ENCODE results near the gene SDCCAG8. TPM values are rescaled to one million over a fixed set of nuclear protein-coding genes. Genes with fewer than 3 reads are reported as not detected.

SDCCAG8 gene
- polyA plus RNA-seq, 1 donor, result 35.0 TPM

DNA sequence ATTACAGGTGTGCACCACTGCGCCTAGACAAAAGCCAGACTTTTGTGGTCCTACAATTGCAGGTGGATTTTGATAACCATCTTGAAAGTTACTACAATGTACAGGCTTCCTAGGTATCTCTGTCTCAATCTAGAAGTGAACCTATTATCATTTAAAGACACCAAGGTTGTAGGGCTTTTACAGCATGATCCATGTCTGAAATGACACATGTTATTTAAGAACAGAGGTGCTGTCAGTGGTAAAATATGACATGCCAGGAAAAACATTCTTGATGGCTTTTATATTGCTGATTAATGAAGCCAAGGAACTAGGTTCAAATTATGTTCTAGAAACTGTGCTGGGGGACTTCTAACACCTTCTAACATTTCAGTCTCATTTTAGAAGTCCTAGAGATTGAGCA lies 253.1 kb downstream of the SDCCAG8 start:
- Histone ChIP-seq H3K4me3 (ENCODE audit: low read length) (no peak overlapping the region), H3K36me3 (ENCODE audit: control insufficient read depth, insufficient read depth, low read length) (no peaks in the 10 kb centered on the region)
- no CpG with 5 or more reads among the region's 1 CpG for WGBS (ENCODE audit: insufficient coverage, low lambda C conversion rate)

DNA sequence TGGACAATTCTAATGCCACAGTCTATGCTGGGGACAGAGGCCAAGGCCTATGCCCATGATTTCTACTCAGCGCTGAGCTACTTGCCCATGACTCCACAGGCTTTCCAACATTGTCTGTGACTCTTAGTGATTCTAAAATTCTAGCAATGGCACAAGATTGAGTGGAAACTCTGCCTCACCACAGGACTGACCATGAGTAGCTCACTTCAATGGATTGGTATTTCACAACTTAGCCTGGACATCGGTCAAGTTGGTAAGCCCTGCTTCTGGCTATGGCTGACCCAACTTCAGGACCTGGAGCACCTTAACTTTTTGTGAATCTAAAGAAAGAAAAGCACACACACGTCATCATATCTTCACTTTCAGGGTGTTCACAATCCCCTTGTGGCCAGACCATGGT lies 255.1 kb downstream of the SDCCAG8 start:
- Histone ChIP-seq H3K4me1 (ENCODE audit: control insufficient read depth, insufficient read depth, low read length) (no peaks in the 10 kb centered on the region), H3K9me3 (ENCODE audit: control insufficient read depth, low read depth, low read length) (no peaks in the 10 kb centered on the region), H3K27me3 (ENCODE audit: control insufficient read depth, insufficient read depth, low read length) (no peaks in the 10 kb centered on the region), H3K27ac (ENCODE audit: low read length) (no peak overlapping the region), H3K36me3 (ENCODE audit: control insufficient read depth, insufficient read depth, low read length) (no peaks in the 10 kb centered on the region), H3K4me3 (ENCODE audit: low read length) (no peak overlapping the region)
- no CpG with 5 or more reads among the region's 3 CpGs for WGBS (ENCODE audit: insufficient coverage, low lambda C conversion rate)
- no peak for DNase-seq

More for the DNA sequence above, 253.1 kb downstream of the SDCCAG8 start:
- Histone ChIP-seq H3K9me3 (ENCODE audit: control insufficient read depth, low read depth, low read length) (no peaks in the 10 kb centered on the region), H3K27ac (ENCODE audit: low read length) (no peak overlapping the region), H3K27me3 (ENCODE audit: control insufficient read depth, insufficient read depth, low read length) (no peaks in the 10 kb centered on the region), H3K4me1 (ENCODE audit: control insufficient read depth, insufficient read depth, low read length) (no peaks in the 10 kb centered on the region)
- no peak for DNase-seq

DNA sequence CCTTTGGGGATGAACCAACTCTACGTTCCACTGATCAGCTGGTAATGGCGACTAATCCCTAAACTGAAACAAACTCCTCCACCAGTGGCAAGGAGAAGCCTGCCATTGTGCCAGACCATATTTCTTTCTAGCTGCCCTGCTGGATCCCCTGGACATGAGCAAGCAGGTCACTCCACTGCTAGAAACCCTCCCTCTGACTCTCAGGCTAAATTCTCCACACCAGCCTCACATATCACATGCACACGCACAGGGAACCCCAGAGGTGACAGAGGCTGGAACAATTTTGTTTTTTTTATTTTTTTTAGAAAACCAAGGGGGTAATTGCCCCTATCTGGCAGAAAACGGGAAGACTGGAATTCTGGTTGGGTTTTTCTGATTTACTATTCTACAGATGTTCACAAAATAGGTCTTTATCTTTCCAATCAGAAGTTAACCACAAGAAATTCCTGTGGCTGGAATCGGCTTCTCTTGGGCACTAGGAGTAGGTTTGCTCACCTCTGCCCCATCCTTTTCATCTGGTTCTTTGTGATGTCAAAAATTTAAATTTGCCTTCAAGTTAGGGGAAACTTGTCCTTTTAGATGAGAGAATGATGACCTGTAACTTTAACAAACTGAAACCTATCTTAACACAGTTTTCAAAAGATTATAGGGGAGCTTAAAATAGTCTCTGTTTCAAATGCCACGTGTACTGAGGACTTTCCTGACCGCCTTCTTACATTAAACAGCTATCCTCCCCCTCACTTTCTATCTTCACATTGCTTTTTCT lies 258.1 kb downstream of the SDCCAG8 start:
- no peaks in the 10 kb centered on the region for H3K9me3 ChIP-seq (ENCODE audit: control insufficient read depth, low read depth, low read length)
- DNase-seq, result no peak
- H3K27me3 ChIP-seq (ENCODE audit: control insufficient read depth, insufficient read depth, low read length), result no peaks in the 10 kb centered on the region
- H3K27ac ChIP-seq (ENCODE audit: low read length), result no peak overlapping the region
- WGBS (ENCODE audit: insufficient coverage, low lambda C conversion rate), result 75% methylated on average over 2 of the region's 7 CpGs
- no peaks in the 10 kb centered on the region for H3K4me1 ChIP-seq (ENCODE audit: control insufficient read depth, insufficient read depth, low read length)
- H3K36me3 ChIP-seq (ENCODE audit: control insufficient read depth, insufficient read depth, low read length), result no peaks in the 10 kb centered on the region
- H3K4me3 ChIP-seq (ENCODE audit: low read length), result no peak overlapping the region

DNA sequence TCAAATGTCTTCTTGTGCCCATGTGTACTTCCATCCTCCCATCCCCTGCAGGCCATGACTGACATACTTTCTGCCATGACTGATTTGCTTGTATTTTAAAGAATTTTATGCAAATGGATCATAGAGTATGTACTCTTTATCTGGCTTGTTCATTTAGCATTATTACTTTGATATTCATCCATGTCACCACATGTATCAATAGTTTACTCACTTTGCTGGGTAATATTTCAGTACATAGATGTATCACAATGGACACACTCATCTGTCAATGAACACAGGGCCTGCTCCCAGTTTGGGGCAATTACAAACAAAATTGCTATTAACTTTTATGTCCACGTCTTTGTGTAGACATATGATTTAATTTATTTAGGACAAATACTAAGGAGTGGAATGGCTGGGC lies 259.1 kb downstream of the SDCCAG8 start:
- Histone ChIP-seq H3K4me1 (ENCODE audit: control insufficient read depth, insufficient read depth, low read length) (no peaks in the 10 kb centered on the region), H3K27me3 (ENCODE audit: control insufficient read depth, insufficient read depth, low read length) (no peaks in the 10 kb centered on the region), H3K9me3 (ENCODE audit: control insufficient read depth, low read depth, low read length) (no peaks in the 10 kb centered on the region), H3K4me3 (ENCODE audit: low read length) (no peak overlapping the region), H3K27ac (ENCODE audit: low read length) (no peak overlapping the region), H3K36me3 (ENCODE audit: control insufficient read depth, insufficient read depth, low read length) (no peaks in the 10 kb centered on the region)
- DNase-seq, result no peak
- 83% methylated on average over 1 of the region's 1 CpG for WGBS (ENCODE audit: insufficient coverage, low lambda C conversion rate)

DNA sequence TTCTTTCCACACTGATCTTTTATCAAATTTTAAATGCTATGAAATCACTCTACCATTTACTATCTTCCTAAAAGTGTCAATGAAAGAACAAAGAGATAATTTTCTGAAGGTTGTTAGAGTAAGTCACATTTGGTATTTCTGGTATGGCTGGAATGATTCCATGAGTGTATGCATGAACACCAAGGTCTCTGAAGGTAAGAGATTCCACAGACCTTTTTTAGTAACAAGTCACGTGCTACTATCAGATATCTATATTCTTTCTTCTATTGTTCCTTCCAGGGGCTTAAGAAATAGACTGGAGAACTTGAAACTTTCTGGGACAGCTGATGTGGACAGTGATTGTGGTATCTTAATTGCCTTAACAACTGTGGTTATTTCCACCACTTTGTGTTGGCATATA lies 265.0 kb downstream of the SDCCAG8 start:
- no peaks in the 10 kb centered on the region for H3K4me1 ChIP-seq (ENCODE audit: control insufficient read depth, insufficient read depth, low read length)
- WGBS (ENCODE audit: insufficient coverage, low lambda C conversion rate), result no CpG with 5 or more reads among the region's 1 CpG
- DNase-seq, result no peak
- no peaks in the 10 kb centered on the region for H3K9me3 ChIP-seq (ENCODE audit: control insufficient read depth, low read depth, low read length)
- H3K27me3 ChIP-seq (ENCODE audit: control insufficient read depth, insufficient read depth, low read length), result no peaks in the 10 kb centered on the region
- H3K36me3 ChIP-seq (ENCODE audit: control insufficient read depth, insufficient read depth, low read length), result no peaks in the 10 kb centered on the region
- H3K27ac ChIP-seq (ENCODE audit: low read length), result no peak overlapping the region
- H3K4me3 ChIP-seq (ENCODE audit: low read length), result no peak overlapping the region

DNA sequence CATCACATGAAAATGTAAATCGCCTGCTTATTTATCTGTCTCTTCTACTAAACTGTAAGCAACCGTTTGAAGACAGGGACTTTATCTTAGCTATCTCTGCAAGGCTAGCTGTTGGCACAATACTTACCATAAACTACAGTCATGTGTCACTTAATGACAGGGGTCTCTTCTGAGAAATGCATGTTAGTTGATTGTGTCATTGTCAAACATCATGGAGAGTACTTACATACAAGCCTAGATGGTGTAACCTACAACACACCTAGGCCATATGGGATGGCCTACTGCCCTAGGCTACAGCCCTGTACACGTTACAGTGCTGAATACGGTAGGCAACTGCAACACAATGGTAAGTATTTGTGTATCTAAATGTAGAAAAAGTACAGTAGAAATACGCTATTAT lies 267.9 kb downstream of the SDCCAG8 start:
- Histone ChIP-seq H3K9me3 (ENCODE audit: control insufficient read depth, low read depth, low read length) (no peaks in the 10 kb centered on the region), H3K27me3 (ENCODE audit: control insufficient read depth, insufficient read depth, low read length) (no peaks in the 10 kb centered on the region), H3K36me3 (ENCODE audit: control insufficient read depth, insufficient read depth, low read length) (no peaks in the 10 kb centered on the region), H3K4me3 (ENCODE audit: low read length) (no peak overlapping the region), H3K4me1 (ENCODE audit: control insufficient read depth, insufficient read depth, low read length) (no peaks in the 10 kb centered on the region), H3K27ac (ENCODE audit: low read length) (no peak overlapping the region)
- DNase-seq, result no peak
- WGBS (ENCODE audit: insufficient coverage, low lambda C conversion rate), result 100% methylated on average over 1 of the region's 5 CpGs

DNA sequence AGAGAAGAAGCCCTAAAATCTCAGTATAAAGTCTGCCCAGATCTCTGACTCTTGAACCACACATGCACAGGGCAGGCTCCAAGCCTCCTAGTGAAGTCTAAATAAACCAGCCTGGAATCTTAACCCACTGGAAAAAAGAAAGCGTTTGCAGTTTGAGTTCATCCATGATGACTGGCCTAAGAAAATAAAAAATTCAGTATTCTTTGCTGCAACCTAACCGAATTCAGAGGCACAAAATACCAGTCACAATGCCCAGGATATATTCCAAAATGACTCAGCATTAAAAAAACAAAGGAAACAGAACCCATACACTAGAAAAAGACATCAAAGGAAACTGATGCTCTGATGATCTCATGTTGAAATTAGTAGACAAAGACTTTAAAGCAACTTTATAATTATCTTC lies 269.2 kb downstream of the SDCCAG8 start:
- H3K4me3 ChIP-seq (ENCODE audit: low read length), result no peak overlapping the region
- no peaks in the 10 kb centered on the region for H3K36me3 ChIP-seq (ENCODE audit: control insufficient read depth, insufficient read depth, low read length)
- DNase-seq, result no peak
- H3K9me3 ChIP-seq (ENCODE audit: control insufficient read depth, low read depth, low read length), result no peaks in the 10 kb centered on the region
- no peaks in the 10 kb centered on the region for H3K27me3 ChIP-seq (ENCODE audit: control insufficient read depth, insufficient read depth, low read length)
- H3K4me1 ChIP-seq (ENCODE audit: control insufficient read depth, insufficient read depth, low read length), result no peaks in the 10 kb centered on the region
- no CpG with 5 or more reads among the region's 2 CpGs for WGBS (ENCODE audit: insufficient coverage, low lambda C conversion rate)
- no peak overlapping the region for H3K27ac ChIP-seq (ENCODE audit: low read length)

DNA sequence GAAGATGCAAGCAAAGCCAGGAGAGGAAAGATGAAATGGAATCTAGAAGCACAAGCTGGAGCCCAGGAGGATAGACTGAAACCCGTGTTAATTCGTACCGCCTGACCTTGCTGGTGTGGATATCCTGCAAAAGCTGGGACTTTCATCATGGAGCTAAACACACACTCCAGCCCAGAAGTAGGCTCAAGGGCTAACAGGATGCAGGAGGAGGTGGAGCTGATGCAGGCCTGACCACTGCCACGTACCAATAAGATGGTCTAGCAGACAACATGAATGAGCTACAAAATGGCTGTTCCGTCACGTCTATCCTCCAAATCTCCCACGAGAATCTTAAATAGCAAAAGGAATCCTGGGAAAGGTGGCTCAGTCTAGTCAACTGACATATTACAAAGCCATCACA lies 270.3 kb downstream of the SDCCAG8 start:
- H3K27me3 ChIP-seq (ENCODE audit: control insufficient read depth, insufficient read depth, low read length), result no peaks in the 10 kb centered on the region
- no peak overlapping the region for H3K27ac ChIP-seq (ENCODE audit: low read length)
- H3K36me3 ChIP-seq (ENCODE audit: control insufficient read depth, insufficient read depth, low read length), result no peaks in the 10 kb centered on the region
- H3K9me3 ChIP-seq (ENCODE audit: control insufficient read depth, low read depth, low read length), result no peaks in the 10 kb centered on the region
- no peak overlapping the region for H3K4me3 ChIP-seq (ENCODE audit: low read length)
- no CpG with 5 or more reads among the region's 7 CpGs for WGBS (ENCODE audit: insufficient coverage, low lambda C conversion rate)
- no peaks in the 10 kb centered on the region for H3K4me1 ChIP-seq (ENCODE audit: control insufficient read depth, insufficient read depth, low read length)
- no peak for DNase-seq

DNA sequence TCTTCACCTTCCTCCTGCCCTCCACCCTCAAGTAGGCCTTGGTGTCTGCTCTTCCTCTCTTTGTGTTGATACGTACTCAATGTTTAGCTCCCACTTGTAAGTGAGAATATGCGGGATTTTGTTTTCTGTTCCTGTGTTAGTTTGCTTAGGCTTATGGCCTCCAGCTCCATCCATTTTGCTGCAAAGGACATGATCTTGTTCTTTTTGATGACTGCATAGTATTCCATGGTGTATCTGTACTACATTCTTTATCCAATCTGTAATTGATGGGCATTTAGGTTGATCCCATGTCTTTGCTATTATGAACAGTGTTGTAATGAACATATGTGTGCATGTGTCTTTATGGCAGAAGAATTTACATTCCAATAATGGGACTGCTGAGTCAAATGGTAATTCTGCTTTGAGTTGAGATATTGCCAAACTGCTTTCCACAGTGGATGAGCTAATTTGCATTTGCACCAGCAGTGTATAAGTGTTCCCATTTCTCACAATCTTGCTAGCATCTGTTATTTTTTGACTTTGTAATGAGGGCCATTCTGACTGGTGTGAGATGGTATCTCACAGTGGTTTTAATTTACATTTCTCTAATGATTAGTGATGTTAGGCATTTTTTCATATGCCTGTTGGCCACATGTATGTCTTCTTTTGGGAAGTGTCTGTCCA lies 272.7 kb downstream of the SDCCAG8 start:
- no peak overlapping the region for H3K27ac ChIP-seq (ENCODE audit: low read length)
- H3K9me3 ChIP-seq (ENCODE audit: control insufficient read depth, low read depth, low read length), result no peaks in the 10 kb centered on the region
- H3K36me3 ChIP-seq (ENCODE audit: control insufficient read depth, insufficient read depth, low read length), result no peaks in the 10 kb centered on the region
- H3K4me3 ChIP-seq (ENCODE audit: low read length), result no peak overlapping the region
- no peaks in the 10 kb centered on the region for H3K27me3 ChIP-seq (ENCODE audit: control insufficient read depth, insufficient read depth, low read length)
- no peaks in the 10 kb centered on the region for H3K4me1 ChIP-seq (ENCODE audit: control insufficient read depth, insufficient read depth, low read length)
- WGBS (ENCODE audit: insufficient coverage, low lambda C conversion rate), result no CpG with 5 or more reads among the region's 2 CpGs
- no peak for DNase-seq

DNA sequence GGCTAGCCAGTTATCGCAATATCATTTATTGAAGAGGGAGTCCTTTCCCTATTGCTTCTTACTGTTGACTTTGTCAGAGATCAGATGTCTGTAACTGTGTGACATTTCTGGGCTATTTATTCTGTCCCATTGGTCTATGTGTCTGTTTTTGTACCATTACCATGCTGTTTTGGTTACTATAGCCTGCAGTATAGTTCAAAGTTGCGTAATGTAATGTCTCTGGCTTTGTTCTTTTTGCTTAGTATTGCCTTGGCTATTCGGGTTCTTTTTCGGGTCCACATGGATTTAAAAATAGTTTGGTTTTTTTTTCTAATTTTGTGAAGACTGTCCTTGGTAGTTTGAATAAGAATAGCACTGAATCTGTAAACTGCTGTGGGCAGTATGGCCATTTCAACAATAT lies 273.7 kb downstream of the SDCCAG8 start:
- no peak overlapping the region for H3K4me3 ChIP-seq (ENCODE audit: low read length)
- H3K27ac ChIP-seq (ENCODE audit: low read length), result no peak overlapping the region
- 100% methylated on average over 1 of the region's 4 CpGs for WGBS (ENCODE audit: insufficient coverage, low lambda C conversion rate)
- no peaks in the 10 kb centered on the region for H3K27me3 ChIP-seq (ENCODE audit: control insufficient read depth, insufficient read depth, low read length)
- no peak for DNase-seq
- no peaks in the 10 kb centered on the region for H3K4me1 ChIP-seq (ENCODE audit: control insufficient read depth, insufficient read depth, low read length)
- H3K9me3 ChIP-seq (ENCODE audit: control insufficient read depth, low read depth, low read length), result no peaks in the 10 kb centered on the region
- H3K36me3 ChIP-seq (ENCODE audit: control insufficient read depth, insufficient read depth, low read length), result no peaks in the 10 kb centered on the region

DNA sequence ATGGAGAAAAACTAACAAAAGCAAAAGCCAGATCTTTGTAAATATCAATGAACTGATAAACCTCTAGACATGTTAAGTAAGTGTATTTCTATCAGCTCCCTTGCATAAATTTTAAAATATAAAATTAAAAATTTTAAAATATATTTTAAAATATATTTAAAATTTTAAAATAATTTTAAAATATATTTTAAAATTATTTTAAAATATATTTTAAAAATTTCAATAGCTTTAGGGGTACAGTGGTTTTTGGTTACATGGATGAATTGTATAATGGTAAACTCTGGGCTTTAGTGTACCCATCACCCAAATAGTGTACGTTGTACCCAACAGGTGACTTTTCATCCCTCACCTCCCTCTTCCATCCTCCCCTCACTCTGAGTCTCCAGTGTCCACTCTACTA lies 279.2 kb downstream of the SDCCAG8 start:
- DNase-seq, result no peak
- Histone ChIP-seq H3K27me3 (ENCODE audit: control insufficient read depth, insufficient read depth, low read length) (no peaks in the 10 kb centered on the region), H3K4me1 (ENCODE audit: control insufficient read depth, insufficient read depth, low read length) (no peaks in the 10 kb centered on the region), H3K9me3 (ENCODE audit: control insufficient read depth, low read depth, low read length) (no peaks in the 10 kb centered on the region), H3K36me3 (ENCODE audit: control insufficient read depth, insufficient read depth, low read length) (no peaks in the 10 kb centered on the region), H3K27ac (ENCODE audit: low read length) (no peak overlapping the region), H3K4me3 (ENCODE audit: low read length) (no peak overlapping the region)
- no CpG with 5 or more reads among the region's 1 CpG for WGBS (ENCODE audit: insufficient coverage, low lambda C conversion rate)
